ENCODE data around the gene SHOX.

DNA sequence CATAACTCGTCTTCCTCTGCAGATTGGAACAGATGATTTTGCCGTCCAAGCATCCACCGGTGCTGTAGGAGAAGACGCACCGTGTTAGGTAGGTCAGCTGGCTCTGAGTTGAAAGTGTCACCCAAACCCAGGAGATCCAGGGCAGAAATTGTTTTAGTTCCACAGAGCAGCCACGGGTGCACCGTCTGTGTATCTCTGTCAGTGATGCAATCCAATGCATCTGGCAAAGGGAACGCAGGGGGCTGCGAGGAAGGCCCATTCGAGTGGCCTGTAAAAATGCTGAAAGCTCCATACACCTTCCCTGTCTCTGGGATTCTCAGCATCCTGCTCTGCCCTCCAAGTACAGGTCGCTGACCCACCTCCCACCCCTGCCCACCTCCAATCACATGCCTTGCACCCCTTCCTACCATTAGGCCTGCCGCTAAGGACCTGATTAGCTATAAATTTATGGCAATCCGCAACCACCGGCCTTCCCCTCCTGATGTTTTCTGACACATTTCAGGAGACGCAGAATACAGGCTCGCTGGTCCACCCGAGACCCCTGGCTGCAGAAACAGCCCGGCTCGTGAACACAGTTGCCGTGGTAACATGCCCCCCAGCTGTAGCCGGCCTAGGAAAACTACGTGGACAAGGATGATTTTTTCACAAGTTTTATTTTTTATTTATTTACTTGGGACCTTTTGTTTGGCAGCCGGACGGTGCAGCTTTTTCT lies 39.7 kb upstream of the SHOX start:
- no peak for TF ChIP-seq GATA3 (IDR thresholded peaks at IDR 0.05; ENCODE audit: low read depth, low read length)
- TF ChIP-seq GATA2 (IDR thresholded peaks at IDR 0.05; ENCODE audit: low read depth, low read length): no peak
